ENCODE data around the gene RPN2.

RPN2 gene

GRCh38 chr20:37223053-37223452, 43.9 kb downstream of the RPN2 start:
- no peak for TF ChIP-seq CTCF (IDR thresholded peaks at IDR 0.05)
- no peak for DNase-seq (ENCODE audit: low spot score)
- Histone ChIP-seq H3K27ac (no peak overlapping the region), H3K4me3 (no peak overlapping the region)

GRCh38 chr20:37225146-37225545, 46.0 kb downstream of the RPN2 start:
- no peak for TF ChIP-seq CTCF (IDR thresholded peaks at IDR 0.05)
- no peak overlapping the region for H3K4me3 ChIP-seq
- H3K27ac ChIP-seq = no peak overlapping the region
- DNase-seq (ENCODE audit: low spot score) = no peak

GRCh38 chr20:37226889-37227288, 47.8 kb downstream of the RPN2 start:
- Histone ChIP-seq H3K27ac (peak overlapping the region in 1 of 2 donors; percentile 76), H3K4me3 (no peak overlapping the region)
- TF ChIP-seq CTCF (IDR thresholded peaks at IDR 0.05) = no peak
- DNase-seq (ENCODE audit: low spot score) = no peak

GRCh38 chr20:37228082-37228481, 49.0 kb downstream of the RPN2 start:
- Histone ChIP-seq H3K4me3 (no peak overlapping the region), H3K27ac (peak overlapping the region; percentile 47 to 76)
- DNase-seq (ENCODE audit: low spot score) = no peak
- TF ChIP-seq CTCF (IDR thresholded peaks at IDR 0.05) = no peak

GRCh38 chr20:37228656-37229055, 49.5 kb downstream of the RPN2 start:
- peak overlapping the region; percentile 47 to 76 for H3K27ac ChIP-seq

GRCh38 chr20:37229357-37229756, 50.2 kb downstream of the RPN2 start:
- Histone ChIP-seq H3K27ac (no peak overlapping the region), H3K4me3 (no peak overlapping the region)
- no peak for TF ChIP-seq CTCF (IDR thresholded peaks at IDR 0.05)
- DNase-seq (ENCODE audit: low spot score) = no peak

More at GRCh38 chr20:37228656-37229055, 49.5 kb downstream of the RPN2 start:
- no peak for TF ChIP-seq CTCF (IDR thresholded peaks at IDR 0.05)
- H3K4me3 ChIP-seq = no peak overlapping the region
- no peak for DNase-seq (ENCODE audit: low spot score)

GRCh38 chr20:37230200-37230599, 51.1 kb downstream of the RPN2 start:
- Histone ChIP-seq H3K27ac (no peak overlapping the region), H3K4me3 (no peak overlapping the region)
- TF ChIP-seq CTCF (IDR thresholded peaks at IDR 0.05) = no peak
- no peak for DNase-seq (ENCODE audit: low spot score)
